Iris pigment epithelial cell (primary cell): Measurements from ENCODE around the gene STAM2.
"Not testable (repeated sequence)": the region's sequence is repeated elsewhere in the genome, so short reads cannot be mapped to it uniquely, and the experiment has no call there.

Experiments
- DNase-seq: peaks from one replicate; pipeline ENCODE4 v3.0.0-alpha.2; 2011; ENCODE audit warnings: low read depth

The STAM2 gene

GRCh38 chr2:152175368-152176112, at the start of gene STAM2:
Gene STAM2 (minus strand): TSS chr2:152175763. CDS start chr2:152175642, 121 bp downstream.
- DNase-seq, result peak; percentile 90

DNA sequence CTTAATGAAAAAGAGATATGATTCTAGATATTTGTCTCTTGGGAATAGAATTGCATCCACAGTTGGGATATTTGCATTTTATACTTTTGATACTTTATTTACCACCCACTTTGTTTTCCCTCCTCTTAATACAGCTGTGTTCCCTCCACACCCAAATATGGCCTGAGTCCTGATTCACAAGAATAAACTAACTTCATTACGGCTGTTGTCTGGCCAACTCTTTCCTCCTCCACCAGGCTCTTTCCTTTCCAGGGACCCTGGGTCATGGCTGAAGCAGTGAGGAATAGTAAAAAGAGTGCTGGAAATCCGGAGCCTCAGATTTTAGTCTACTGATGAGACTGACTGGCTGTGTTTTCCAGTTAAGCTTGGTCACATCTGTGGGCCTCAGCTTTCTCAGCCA, 48.4 kb upstream of the STAM2 start:
- peak; percentile 8 for DNase-seq

DNA sequence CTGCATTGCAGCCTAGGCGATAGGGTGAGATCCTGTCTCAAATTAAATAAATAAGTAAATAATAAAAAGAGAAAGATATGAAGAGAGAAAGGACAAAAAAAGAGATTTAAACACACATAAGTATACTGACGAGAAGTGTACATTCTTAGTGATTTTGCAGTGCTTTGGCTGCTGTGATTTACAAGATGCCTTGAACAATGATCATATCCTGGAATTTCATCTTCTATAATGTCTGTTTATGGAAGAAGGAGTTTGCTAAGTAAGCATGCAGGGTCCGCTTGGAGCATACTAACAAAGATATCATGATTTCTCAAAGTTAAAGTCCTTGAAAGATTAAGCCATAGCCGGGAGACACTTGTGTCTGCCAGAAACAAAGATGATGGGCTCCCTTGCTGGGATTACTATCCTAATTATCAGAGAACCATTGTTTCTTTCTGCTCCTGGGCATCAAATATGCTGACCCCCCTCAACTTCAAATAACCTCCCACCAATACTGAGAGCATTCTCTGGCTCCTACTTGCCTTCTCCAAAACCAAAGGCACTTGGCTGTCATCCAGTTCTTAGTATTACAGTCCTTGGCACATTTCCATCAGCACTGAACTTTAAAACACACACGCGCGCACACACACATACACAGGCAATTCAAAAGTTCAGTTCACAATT, 47.5 kb upstream of the STAM2 start:
- DNase-seq, result peak; percentile 92

- peak; percentile 25 for DNase-seq
Measured at GRCh38 chr2:152221839-152222238, 46.3 kb upstream of the STAM2 start.

DNA sequence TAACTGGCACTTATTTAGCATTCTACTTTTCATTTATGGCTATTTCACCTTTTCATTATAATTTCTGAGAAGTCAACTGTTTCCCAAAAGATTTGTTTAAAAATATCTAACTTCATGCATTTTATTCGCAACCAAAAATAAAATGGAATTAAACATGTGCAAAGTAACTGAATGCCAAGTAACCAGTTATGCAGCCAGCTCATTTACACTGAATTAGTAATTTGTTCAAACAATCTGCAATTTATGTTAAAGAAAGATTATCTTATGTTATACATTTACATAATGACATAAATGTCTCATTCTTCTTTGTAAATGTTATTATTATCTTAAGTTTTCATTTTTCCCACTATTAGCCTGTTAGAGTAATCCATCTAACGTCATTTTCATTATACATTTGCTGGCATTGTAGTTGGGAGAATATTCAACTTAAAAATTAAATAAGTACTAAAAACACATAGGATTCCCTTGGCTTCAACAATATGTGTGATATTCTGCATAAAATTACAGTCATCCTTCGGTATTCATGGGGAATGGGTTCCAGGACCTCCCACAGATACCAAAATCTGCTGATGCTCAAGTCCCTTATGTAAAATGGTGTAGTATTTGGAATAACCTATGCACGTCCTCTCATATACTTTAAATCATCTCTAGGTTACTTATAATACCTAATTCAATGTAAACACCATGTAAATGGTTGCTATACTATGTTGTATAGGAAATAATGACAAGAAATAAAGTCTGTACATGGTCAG, 43.7 kb upstream of the STAM2 start:
- no peak for DNase-seq

- DNase-seq, result no peak
Measured at GRCh38 chr2:152201466-152201830, 25.9 kb upstream of the STAM2 start.

DNA sequence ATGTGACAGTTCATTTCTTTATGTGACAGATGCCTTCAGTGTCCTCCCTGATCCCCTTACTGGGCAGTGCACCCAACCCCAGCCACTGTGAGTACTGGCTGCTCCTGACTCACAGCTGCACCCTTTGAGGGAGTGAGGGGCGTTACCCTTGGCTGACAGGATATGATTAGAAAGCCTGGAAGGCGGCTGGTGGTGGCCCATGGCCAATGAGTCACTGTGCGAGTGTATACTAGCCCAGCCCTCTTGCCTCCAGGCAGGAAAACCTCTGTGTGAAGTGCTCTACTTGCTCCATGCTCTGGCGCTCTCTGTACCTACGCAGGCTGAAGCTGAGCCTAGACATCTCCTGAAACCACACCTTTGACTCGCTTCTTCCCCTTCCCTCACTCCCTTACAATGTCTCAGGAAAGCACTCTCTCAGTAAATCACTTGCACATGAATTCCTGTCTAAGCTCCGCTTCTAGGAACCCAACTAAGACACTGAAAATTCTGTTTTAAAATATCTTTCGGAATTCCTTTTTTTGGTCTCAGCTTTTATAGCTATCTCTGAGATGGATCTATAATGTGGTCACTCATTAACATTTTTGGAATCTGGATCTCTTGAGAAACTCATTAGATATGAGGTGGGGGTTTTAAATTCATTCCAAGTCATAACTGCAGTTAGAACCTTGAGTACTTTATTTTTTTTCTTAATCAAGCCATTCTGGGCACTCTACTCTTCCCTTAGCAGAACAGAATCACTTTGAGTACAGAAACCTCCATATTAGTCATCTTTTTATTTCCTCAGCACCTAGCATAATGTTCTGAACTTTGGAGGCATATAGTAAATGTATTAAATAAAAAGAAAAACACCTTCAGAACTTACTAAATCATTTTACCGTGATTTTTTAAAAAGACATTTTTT, 25.3 kb upstream of the STAM2 start:
- peak; percentile 97 for DNase-seq

- DNase-seq, result peak; percentile 18
Measured at GRCh38 chr2:152200101-152200500, 24.5 kb upstream of the STAM2 start.

GRCh38 chr2:152198499-152198898, 22.9 kb upstream of the STAM2 start:
- no peak for DNase-seq

GRCh38 chr2:152197508-152198284, 22.1 kb upstream of the STAM2 start:
- DNase-seq, result not testable (repeated sequence)

GRCh38 chr2:152189622-152190495, 14.3 kb upstream of the STAM2 start:
- peak; percentile 73 for DNase-seq

- DNase-seq, result not testable (repeated sequence)
Measured at GRCh38 chr2:152186808-152187207, 11.2 kb upstream of the STAM2 start.

- peak; percentile 69 for DNase-seq
Measured at GRCh38 chr2:152186262-152186661, 10.7 kb upstream of the STAM2 start.

- no peak for DNase-seq
Measured at GRCh38 chr2:152183401-152184073, 8.0 kb upstream of the STAM2 start.

DNA sequence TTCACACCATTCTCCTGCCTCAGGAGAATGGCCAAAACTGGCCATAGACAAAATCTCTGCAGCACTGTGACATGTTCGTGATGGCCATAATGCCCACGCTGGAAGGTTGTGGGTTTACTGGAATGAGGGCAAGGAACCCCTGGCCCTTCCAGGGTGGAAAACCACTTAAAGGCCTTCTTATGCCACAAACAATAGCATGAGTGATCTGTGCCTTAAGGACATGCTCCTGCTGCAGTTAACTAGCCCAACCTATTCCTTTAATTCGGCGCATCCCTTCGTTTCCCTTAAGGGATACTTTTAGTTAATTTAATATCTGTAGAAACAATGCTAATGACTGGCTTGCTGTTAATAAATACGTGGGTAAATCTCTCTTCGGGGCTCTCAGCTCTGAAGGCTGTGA, 2.1 kb upstream of the STAM2 start:
- not testable (repeated sequence) for DNase-seq

DNA sequence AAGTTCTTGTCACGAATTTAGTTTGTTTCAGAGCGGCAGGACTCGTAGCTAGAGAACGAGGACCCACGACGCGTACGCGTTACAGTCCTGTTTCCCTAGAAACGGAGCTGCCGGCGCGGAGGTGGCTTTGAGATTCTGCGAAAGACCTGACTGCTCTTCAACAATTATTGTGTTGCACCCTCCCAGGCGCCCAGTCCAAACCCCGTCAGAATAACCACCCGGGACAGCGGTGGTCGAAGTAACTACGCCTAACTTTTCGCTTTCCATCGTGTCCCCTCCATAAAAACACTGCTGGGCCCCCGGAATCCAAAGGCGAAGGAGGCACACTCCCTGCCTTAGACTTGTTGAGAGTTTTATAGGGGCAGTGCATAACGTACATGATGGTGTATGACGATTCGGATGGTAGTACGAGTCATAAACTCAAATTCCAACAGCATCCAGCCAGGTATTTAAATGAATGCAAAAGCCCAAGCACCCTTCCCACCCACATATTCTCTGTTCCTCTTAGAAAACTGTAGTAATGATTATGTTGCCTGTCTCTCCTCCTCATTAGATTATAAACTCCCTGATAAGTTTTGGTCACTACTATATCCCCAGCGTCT, 651 bp upstream of the STAM2 start:
- peak; percentile 33 for DNase-seq

DNA sequence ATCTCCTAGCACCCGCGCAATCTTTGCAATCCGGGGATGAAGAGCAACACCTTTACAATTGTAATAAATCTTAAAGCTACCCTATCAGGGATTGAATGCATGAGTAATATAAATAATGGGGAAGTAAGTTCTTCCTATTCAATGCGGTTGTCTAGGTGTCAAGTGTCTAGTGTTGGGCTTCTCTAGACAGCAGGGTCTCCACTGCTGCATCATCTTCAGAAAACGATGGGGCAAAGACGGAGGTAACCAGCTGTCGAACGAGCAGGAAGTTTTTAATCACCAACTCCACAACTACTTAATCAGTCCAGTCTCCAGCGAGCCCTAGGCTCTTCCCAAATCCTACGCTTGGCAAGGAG, 573 bp downstream of the STAM2 start:
- DNase-seq, result no peak

DNA sequence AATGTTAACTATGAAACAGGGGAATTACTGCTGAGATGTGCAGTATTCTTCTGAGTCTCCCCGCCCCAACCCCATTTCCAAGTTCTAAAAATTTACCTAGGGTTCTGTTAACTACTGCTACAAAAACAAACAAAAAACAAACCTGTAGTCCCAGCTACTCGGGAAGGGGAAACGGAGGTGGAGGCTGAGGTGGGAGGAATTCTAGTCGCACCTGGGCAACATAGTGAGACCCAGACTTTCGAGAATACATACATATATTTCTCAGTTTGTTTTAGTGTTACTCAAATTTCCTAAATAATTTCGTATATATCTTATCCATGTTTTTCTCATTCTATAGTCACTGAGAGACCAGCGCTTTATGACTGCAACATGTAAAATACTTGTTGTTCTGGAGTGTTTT, 989 bp downstream of the STAM2 start:
- DNase-seq, result no peak

- DNase-seq, result no peak
Measured at GRCh38 chr2:152173831-152174230, 1.7 kb downstream of the STAM2 start.
